Chondrocyte (in vitro differentiated cells): ENCODE measurements around the gene UBE3C. TPM values are rescaled to one million over a fixed set of nuclear protein-coding genes. Genes with fewer than 3 reads are reported as not detected.
"Not testable (repeated sequence)": the region's sequence is repeated elsewhere in the genome, so short reads cannot be mapped to it uniquely, and the experiment has no call there.

Source experiments
- DNase-seq: peaks from one replicate; pipeline ENCODE4 v3.0.0; 2021; ENCODE audit warnings: mixed read lengths, low spot score
- H3K27ac Mint-ChIP-seq: one replicate; pipeline ENCODE4 v1.8.0; 2021; ENCODE audit warnings: mild to moderate bottlenecking, moderate library complexity, mixed read lengths; ENCODE audit not compliant: unreplicated experiment
- H3K27me3 Mint-ChIP-seq: 2 replicates; pipeline ENCODE4 v1.8.0; 2021; ENCODE audit warnings: low read depth, mixed read lengths
- H3K36me3 Mint-ChIP-seq: 2 replicates; pipeline ENCODE4 v1.8.0; 2021; ENCODE audit warnings: low read depth, mixed read lengths
- H3K4me1 Mint-ChIP-seq: 2 replicates; pipeline ENCODE4 v1.8.0; 2021; ENCODE audit warnings: low read depth, mild to moderate bottlenecking, mixed read lengths
- H3K4me3 Mint-ChIP-seq: one replicate; pipeline ENCODE4 v1.8.0; 2021; ENCODE audit warnings: mild to moderate bottlenecking, moderate library complexity, mixed read lengths; ENCODE audit not compliant: unreplicated experiment
- H3K9me3 Mint-ChIP-seq: 2 replicates; pipeline ENCODE4 v1.8.0; 2021; ENCODE audit warnings: low read depth, mixed read lengths
- total RNA-seq: library from RNA; stranded (reverse); gene quantifications from 3 replicates; pipeline ENCODE4 v1.2.1, GENCODE V29; 2021
- TF ChIP-seq, protein P1 (sequence below): fragments of 200-600 bp; sonication (generic); IDR thresholded peaks from 2 replicates; pipeline ENCODE4 v1.5.0; 2021; ENCODE audit warnings: antibody characterized with exemption, mild to moderate bottlenecking, moderate library complexity

Gene UBE3C
- total RNA-seq, 1 donor from 2014 or later = 58.9 TPM

GRCh38 chr7:157274991-157275427 is 136.3 kb downstream of the UBE3C start:
- Mint-ChIP-seq H3K27me3 (no peaks in the 10 kb centered on the region), H3K36me3 (peaks cover 8% of the 10 kb centered on the region), H3K4me3 (no peak overlapping the region), H3K27ac (no peak overlapping the region), H3K4me1 (peaks cover 46% of the 10 kb centered on the region), H3K9me3 (no peaks in the 10 kb centered on the region)
- TF ChIP-seq, protein P1, sequence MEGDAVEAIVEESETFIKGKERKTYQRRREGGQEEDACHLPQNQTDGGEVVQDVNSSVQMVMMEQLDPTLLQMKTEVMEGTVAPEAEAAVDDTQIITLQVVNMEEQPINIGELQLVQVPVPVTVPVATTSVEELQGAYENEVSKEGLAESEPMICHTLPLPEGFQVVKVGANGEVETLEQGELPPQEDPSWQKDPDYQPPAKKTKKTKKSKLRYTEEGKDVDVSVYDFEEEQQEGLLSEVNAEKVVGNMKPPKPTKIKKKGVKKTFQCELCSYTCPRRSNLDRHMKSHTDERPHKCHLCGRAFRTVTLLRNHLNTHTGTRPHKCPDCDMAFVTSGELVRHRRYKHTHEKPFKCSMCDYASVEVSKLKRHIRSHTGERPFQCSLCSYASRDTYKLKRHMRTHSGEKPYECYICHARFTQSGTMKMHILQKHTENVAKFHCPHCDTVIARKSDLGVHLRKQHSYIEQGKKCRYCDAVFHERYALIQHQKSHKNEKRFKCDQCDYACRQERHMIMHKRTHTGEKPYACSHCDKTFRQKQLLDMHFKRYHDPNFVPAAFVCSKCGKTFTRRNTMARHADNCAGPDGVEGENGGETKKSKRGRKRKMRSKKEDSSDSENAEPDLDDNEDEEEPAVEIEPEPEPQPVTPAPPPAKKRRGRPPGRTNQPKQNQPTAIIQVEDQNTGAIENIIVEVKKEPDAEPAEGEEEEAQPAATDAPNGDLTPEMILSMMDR = no peak
- DNase-seq = peak; percentile 64

DNA sequence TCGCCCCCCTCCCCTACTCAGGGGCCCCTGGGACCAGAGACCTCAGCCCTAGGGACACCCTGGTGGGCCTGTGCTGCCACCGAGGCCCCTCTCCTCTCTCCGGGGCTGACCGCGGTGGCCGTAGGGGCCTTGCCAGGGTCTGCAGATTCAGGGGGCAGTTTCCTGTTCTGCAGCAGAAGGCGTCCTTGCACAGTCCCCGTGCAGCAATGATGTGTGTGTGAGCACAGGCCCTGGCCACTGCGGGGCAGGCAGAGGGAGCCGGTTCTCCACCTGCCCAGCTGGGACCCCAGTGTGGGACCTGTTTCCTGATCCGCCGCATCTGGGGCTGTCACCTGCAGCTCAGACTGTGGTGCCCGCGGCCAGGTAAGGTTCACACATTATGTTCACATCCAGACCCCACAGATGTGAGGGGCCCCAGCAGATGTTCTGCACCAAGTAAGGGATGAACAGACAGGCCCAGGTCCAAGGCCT is 137.4 kb downstream of the UBE3C start:
- H3K27ac Mint-ChIP-seq = no peak overlapping the region
- peak; percentile 91 for DNase-seq

GRCh38 chr7:157276731-157277562 is 138.2 kb downstream of the UBE3C start:
- no peaks in the 10 kb centered on the region for H3K9me3 Mint-ChIP-seq
- DNase-seq = peak; percentile 75
- no peaks in the 10 kb centered on the region for H3K27me3 Mint-ChIP-seq
- peak overlapping the region; percentile 65 for H3K27ac Mint-ChIP-seq
- TF ChIP-seq, protein P1 = no peak
- peaks cover 34% of the 10 kb centered on the region for H3K4me1 Mint-ChIP-seq
- H3K36me3 Mint-ChIP-seq = no peaks in the 10 kb centered on the region
- no peak overlapping the region for H3K4me3 Mint-ChIP-seq

More for the DNA sequence above, 137.4 kb downstream of the UBE3C start:
- Mint-ChIP-seq H3K4me1 (peaks cover 42% of the 10 kb centered on the region), H3K27me3 (no peaks in the 10 kb centered on the region), H3K9me3 (no peaks in the 10 kb centered on the region), H3K4me3 (no peak overlapping the region), H3K36me3 (peaks cover 3% of the 10 kb centered on the region)
- TF ChIP-seq, protein P1 = no peak

DNA sequence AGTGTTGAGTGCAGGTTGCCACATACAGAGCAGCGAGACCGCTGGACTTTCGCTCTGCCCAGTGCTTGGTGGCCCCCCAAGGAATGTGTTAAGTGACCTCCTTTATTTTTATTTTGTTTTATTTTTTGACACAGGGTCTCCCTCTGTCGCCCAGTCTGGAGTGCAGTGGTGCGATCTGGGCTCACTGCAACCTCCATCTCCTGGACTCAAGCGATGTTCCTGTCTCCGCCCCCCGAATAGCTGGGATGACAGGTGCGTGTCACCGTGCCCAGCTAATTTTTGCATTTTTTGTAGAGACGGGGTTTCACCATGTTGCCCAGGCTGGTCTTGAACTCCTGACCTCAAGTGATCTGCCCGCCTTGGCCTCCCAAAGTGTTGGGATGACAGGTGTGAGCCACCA is 138.8 kb downstream of the UBE3C start:
- H3K27me3 Mint-ChIP-seq, H3K9me3 Mint-ChIP-seq, H3K36me3 Mint-ChIP-seq, H3K4me3 Mint-ChIP-seq: not testable (repeated sequence)
- peak overlapping the region; percentile 64 for H3K27ac Mint-ChIP-seq
- DNase-seq = peak; percentile 27
- H3K4me1 Mint-ChIP-seq = peaks cover 27% of the 10 kb centered on the region

- peak; percentile 92 for DNase-seq
- Mint-ChIP-seq H3K4me1 (peaks cover 20% of the 10 kb centered on the region), H3K9me3 (no peaks in the 10 kb centered on the region), H3K27me3 (no peaks in the 10 kb centered on the region), H3K27ac (no peak overlapping the region), H3K4me3 (no peak overlapping the region), H3K36me3 (no peaks in the 10 kb centered on the region)
- TF ChIP-seq, protein P1 = no peak
Observed at GRCh38 chr7:157278167-157278790, 139.6 kb downstream of the UBE3C start.
